IMR-90 (cell line): ENCODE results near the gene KIRREL1. TPM values are rescaled to one million over a fixed set of nuclear protein-coding genes. Genes with fewer than 3 reads are reported as not detected.
A peak's percentile ranks its signal among the peaks of the same experiment; 100 is the strongest.

Experiments
- ATAC-seq: fragments of 200-7000 bp; cut with Tn5 transposase; 2 replicates; pipeline ENCODE4 v1.9.1; 2020; ENCODE audit warnings: low read depth, mild to moderate bottlenecking, moderate library complexity
- Bru-seq: library from RNA; stranded (reverse); fragments of 400-500 nt; gene quantifications from one replicate; lab custom pipeline; 2021; lab: Mats Ljungman, UMichigan
- BruChase-seq, 2 experiments: library from RNA; stranded (reverse); fragments of 400-500 nt; gene quantifications; one replicate each; lab custom pipeline; 2021; lab: Mats Ljungman, UMichigan
- BruUV-seq: library from RNA; stranded (reverse); fragments of 400-500 nt; replicated peaks from 2 replicates; lab custom pipeline; 2021; lab: Mats Ljungman, UMichigan
- CTCF ChIA-PET: fragments of 300-600 bp; formaldehyde crosslinking; extraction: SDS; loops from one replicate; lab custom pipeline; 2021; ENCODE audit warnings: antibody characterized with exemption; lab: Yijun Ruan, JAX
- POLR2A ChIA-PET: fragments of 300-600 bp; sonication (Branson Sonifier 250); formaldehyde crosslinking; loops from one replicate; lab custom pipeline; 2022; ENCODE audit warnings: antibody characterized with exemption; ENCODE audit not compliant: unreplicated experiment; lab: Charles Lee
- DNase-seq: peaks from one replicate; pipeline ENCODE4 v3.0.0; 2013
- H2AFZ ChIP-seq: replicated peaks from 2 replicates; pipeline ENCODE3; 2013; ENCODE audit warnings: low read length, mild to moderate bottlenecking; ENCODE audit not compliant: poor library complexity
- H2AK5ac ChIP-seq: 2 replicates; pipeline ENCODE4 v1.6.1; 2013; ENCODE audit warnings: low read depth, low read length, inconsistent platforms
- H2AK9ac ChIP-seq: replicated peaks from 2 replicates; pipeline ENCODE3; 2013; ENCODE audit warnings: mild to moderate bottlenecking, low read depth, low read length, moderate library complexity; ENCODE audit not compliant: poor library complexity
- H2BK120ac ChIP-seq: 2 replicates; pipeline ENCODE4 v1.6.1; 2013; ENCODE audit warnings: low read depth, low read length, inconsistent platforms
- H2BK15ac ChIP-seq: 3 replicates; pipeline ENCODE4 v1.6.1; 2013; ENCODE audit warnings: low read depth, low read length, inconsistent platforms
- H2BK20ac ChIP-seq: 2 replicates; pipeline ENCODE4 v1.6.1; 2013; ENCODE audit warnings: low read depth, mild to moderate bottlenecking, inconsistent platforms, low read length, moderate library complexity
- H2BK5ac ChIP-seq: 2 replicates; pipeline ENCODE4 v1.6.1; 2013; ENCODE audit warnings: mild to moderate bottlenecking, low read depth, low read length, inconsistent platforms; ENCODE audit not compliant: poor library complexity, severe bottlenecking
- H3K14ac ChIP-seq: replicated peaks from 2 replicates; pipeline ENCODE4 v1.6.1; 2013; ENCODE audit warnings: low read depth, low read length, inconsistent platforms
- H3K18ac ChIP-seq: 2 replicates; pipeline ENCODE4 v1.6.1; 2013; ENCODE audit warnings: low read depth, low read length, control low read depth
- H3K23ac ChIP-seq: 2 replicates; pipeline ENCODE4 v1.6.1; 2013; ENCODE audit warnings: low read depth, low read length, inconsistent platforms
- H3K27ac ChIP-seq: 2 replicates; pipeline ENCODE4 v1.5.1; 2013; ENCODE audit warnings: mild to moderate bottlenecking, control low read depth, low read length; ENCODE audit not compliant: insufficient read depth
- H3K27me3 ChIP-seq: 2 replicates; pipeline ENCODE4 v1.6.1; 2013; ENCODE audit warnings: low read length; ENCODE audit not compliant: control insufficient read depth, insufficient read depth
- H3K36me3 ChIP-seq: 2 replicates; pipeline ENCODE4 v1.6.1; 2013; ENCODE audit warnings: low read length, mixed read lengths; ENCODE audit not compliant: control insufficient read depth, insufficient read depth
- H3K4ac ChIP-seq: 2 replicates; pipeline ENCODE4 v1.6.1; 2013; ENCODE audit warnings: low read depth, low read length, inconsistent platforms
- H3K4me1 ChIP-seq: 2 replicates; pipeline ENCODE4 v1.6.1; 2013; ENCODE audit warnings: low read length, mixed read lengths; ENCODE audit not compliant: control insufficient read depth, insufficient read depth
- H3K4me2 ChIP-seq: 2 replicates; pipeline ENCODE4 v1.6.1; 2013; ENCODE audit warnings: low read depth, mild to moderate bottlenecking, control low read depth, low read length, moderate library complexity
- H3K4me3 ChIP-seq: 2 replicates; pipeline ENCODE4 v1.5.1; 2013; ENCODE audit warnings: low read depth, mild to moderate bottlenecking, control low read depth, low read length, moderate library complexity; ENCODE audit not compliant: insufficient read depth
- H3K56ac ChIP-seq: 2 replicates; pipeline ENCODE4 v1.6.1; 2013; ENCODE audit warnings: low read length, inconsistent platforms; ENCODE audit not compliant: insufficient read depth; ENCODE audit errors: extremely low read depth
- H3K79me1 ChIP-seq, 2 experiments: 2 replicates each; pipeline ENCODE4 v1.6.1; 2013; ENCODE audit warnings: low read length in 2 of 2, inconsistent platforms in 1 of 2, low read depth in 1 of 2
- H3K9ac ChIP-seq: 2 replicates; pipeline ENCODE4 v1.6.1; 2013; ENCODE audit warnings: low read depth, low read length, control low read depth
- H3K9me1 ChIP-seq: 2 replicates; pipeline ENCODE4 v1.6.1; 2013; ENCODE audit warnings: low read length, inconsistent platforms; ENCODE audit not compliant: insufficient read depth
- H3K9me3 ChIP-seq: 2 replicates; pipeline ENCODE4 v1.6.1; 2013; ENCODE audit warnings: low read length; ENCODE audit not compliant: control insufficient read depth, insufficient read depth
- H4K20me1 ChIP-seq: 2 replicates; pipeline ENCODE4 v1.6.1; 2013; ENCODE audit warnings: low read length, inconsistent platforms; ENCODE audit not compliant: insufficient read depth
- H4K5ac ChIP-seq: 2 replicates; pipeline ENCODE4 v1.6.1; 2013; ENCODE audit warnings: mild to moderate bottlenecking, low read depth, low read length, control low read depth
- H4K8ac ChIP-seq, 2 experiments: 2 replicates each; pipeline ENCODE4 v1.6.1; 2013; ENCODE audit warnings: low read depth in 2 of 2, low read length in 2 of 2, control low read depth in 1 of 2, inconsistent platforms in 1 of 2
- H4K91ac ChIP-seq: 2 replicates; pipeline ENCODE4 v1.6.1; 2013; ENCODE audit warnings: low read depth, low read length, inconsistent platforms; ENCODE audit not compliant: insufficient read depth
- CEBPB ChIP-seq: IDR thresholded peaks from 2 replicates; pipeline ENCODE4 v1.6.1; 2012; ENCODE audit warnings: low read depth, low read length, improper control_type of control experiment
- FOS ChIP-seq: fragments of 150-350 bp; IDR thresholded peaks from 2 replicates; pipeline ENCODE4 v1.6.1; 2016; ENCODE audit warnings: low read depth, low read length
- MAZ ChIP-seq: IDR thresholded peaks from 2 replicates; pipeline ENCODE4 v1.6.1; 2012; ENCODE audit warnings: low read depth, mild to moderate bottlenecking, low read length, improper control_type of control experiment, moderate library complexity, borderline replicate concordance
- MXI1 ChIP-seq: IDR thresholded peaks from 2 replicates; pipeline ENCODE4 v1.6.1; 2012; ENCODE audit warnings: low read depth, mild to moderate bottlenecking, low read length, moderate library complexity, borderline replicate concordance
- NFE2L2 ChIP-seq: fragments of 150-350 bp; IDR thresholded peaks from 2 replicates; pipeline ENCODE4 v1.6.1; 2016; ENCODE audit warnings: low read depth, mild to moderate bottlenecking, low read length
- POLR2A ChIP-seq: IDR thresholded peaks from 2 replicates; pipeline ENCODE4 v1.6.1; 2012; ENCODE audit warnings: mild to moderate bottlenecking, low read depth, low read length
- RAD21 ChIP-seq: IDR thresholded peaks from 2 replicates; pipeline ENCODE4 v1.6.1; 2012; ENCODE audit warnings: low read length, improper control_type of control experiment
- USF2 ChIP-seq: fragments of 150-350 bp; IDR thresholded peaks from 2 replicates; pipeline ENCODE4 v1.6.1; 2017; ENCODE audit warnings: mild to moderate bottlenecking, antibody characterized with exemption, low read length, low read depth
- WGBS, 2 experiments: methylation state at CpG; one replicate each; pipeline versions ENCODE4 v1.1.5 to v1.1.7; 2013; ENCODE audit warnings: missing lambda C conversion rate in 2 of 2; ENCODE audit not compliant: insufficient read length in 1 of 2; ENCODE audit errors: extremely low coverage in 2 of 2; 5-methylcytosine and 5-hydroxymethylcytosine counted together
- dilution Hi-C: fragments of 300-500 bp; cut with HindIII; formaldehyde crosslinking; loops from one replicate; pipeline ENCODE4 v1.14.3; 2018; ENCODE audit warnings: low sequenced_read_pairs; ENCODE audit not compliant: unreplicated experiment
- in situ Hi-C: fragments of 300-500 bp; cut with MboI; formaldehyde crosslinking; loops from 3 replicates; pipeline ENCODE4 v1.14.3; 2019; ENCODE audit warnings: low sequenced_read_pairs, inconsistent platforms, mixed read lengths
- intact Hi-C: fragments of 100-400 bp; cut with micrococcal nuclease; formaldehyde crosslinking; loops from 2 replicates; pipeline ENCODE4 v1.10.0; 2022
- long read RNA-seq: library from polyadenylated mRNA; unstranded; transcript quantifications from one replicate; pipeline ENCODE4 v2.0.0, GENCODE V29; 2021; ENCODE audit not compliant: unreplicated experiment
- polyA plus RNA-seq, 3 experiments: library from polyadenylated mRNA; depleted of rRNA; stranded (reverse); fragments of >200 nt; gene quantifications; 2 replicates each; pipeline ENCODE4 v1.2.3, GENCODE V29; 2012; ENCODE audit warnings: low replicate concordance in 1 of 3
- total RNA-seq: library from RNA; depleted of rRNA; stranded (reverse); fragments of >200 nt; gene quantifications from 2 replicates; pipeline ENCODE4 v1.2.3, GENCODE V29; 2012; rRNA removed

KIRREL1 gene
- total RNA-seq = 61.9 and 64.7 TPM in 2 replicates
- 58.1 and 64.6 TPM in 2 replicates for polyA plus RNA-seq (2012; rRNA removed)
- polyA plus RNA-seq (2012; cell fraction: cytosol; rRNA removed) = 38.9 and 51.3 TPM in 2 replicates
- 85.2 and 89.7 TPM in 2 replicates for polyA plus RNA-seq (2012; cell fraction: nucleus; rRNA removed; ENCODE audit: low replicate concordance)
- percentile 96 among the genes with signal in this experiment for Bru-seq, nascent RNA
- percentile 96 among the genes with signal in this experiment for BruChase-seq, experiment 1, labeled RNA remaining after a 6-hour chase
- percentile 97 among the genes with signal in this experiment for BruChase-seq, experiment 2, labeled RNA remaining after a 2-hour chase
- long read RNA-seq, transcript KIRREL1-201 (15 exons, 2,874 nt) = major isoform, 10 of 129 reads
- long read RNA-seq, partial matches to known transcripts = 112 of 129 reads
- long read RNA-seq, other reads (novel, unspliced or antisense) = 7 of 129 reads

DNA sequence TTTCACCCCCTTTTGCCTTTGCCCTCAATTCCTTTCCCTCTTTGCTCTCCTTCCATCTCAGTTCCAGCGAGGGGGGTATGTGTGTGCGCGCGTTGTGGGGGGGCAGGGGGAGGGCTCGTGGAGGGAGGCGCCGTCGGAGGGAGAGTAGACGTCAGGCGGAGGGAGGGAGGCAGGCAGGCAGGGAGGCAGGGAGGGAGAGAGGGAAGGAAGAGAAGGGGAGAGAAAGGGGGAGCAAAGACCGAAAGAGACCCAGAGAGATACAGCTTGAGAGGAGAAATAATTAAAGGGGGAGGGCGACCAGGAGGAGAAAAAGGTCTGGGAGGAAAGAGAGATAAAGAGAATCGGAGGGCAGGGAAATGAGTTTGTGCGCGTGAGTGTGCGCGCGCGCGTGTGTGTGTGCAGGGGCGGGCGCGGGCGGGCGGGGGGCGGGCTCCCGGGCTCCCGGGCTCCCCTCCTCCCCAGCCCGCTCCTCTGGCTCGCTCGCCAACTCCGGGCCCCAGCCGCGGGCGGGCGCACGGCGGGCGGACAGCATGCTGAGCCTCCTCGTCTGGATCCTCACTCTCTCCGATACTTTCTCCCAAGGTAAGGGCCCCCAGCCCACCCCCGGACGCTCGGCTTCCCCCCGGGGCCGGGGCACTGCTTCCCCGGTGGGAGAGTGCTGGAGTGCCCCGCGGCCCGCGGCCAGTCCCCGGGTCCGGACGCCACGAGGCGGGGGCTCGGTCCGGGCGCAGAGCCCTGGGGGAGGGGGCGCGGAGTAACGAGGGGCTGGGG is at the start of gene KIRREL1:
TSS of gene KIRREL1 (plus strand) at position 499 of the 771 bp plus-strand sequence. CDS start at position 531, 32 bp downstream.
- H4K5ac ChIP-seq = peak within 1 kb of the TSS; percentile 65
- peak within 1 kb of the TSS; percentile 86 for H3K4ac ChIP-seq
- BruUV-seq = no TSS peak
- H3K27ac ChIP-seq = peak within 1 kb of the TSS; percentile 96
- H3K9ac ChIP-seq = peak within 1 kb of the TSS; percentile 97
- dilution Hi-C loops = no loop called here
- in situ Hi-C loops = loop anchor here (5.0 kb wide), 1 partner anchor 39 kb away; no protein-coding TSS in a partner anchor
- POLR2A ChIA-PET = no interaction called here
- peak within 1 kb of the TSS; percentile 88 for H2BK5ac ChIP-seq
- H3K4me3 ChIP-seq = peak within 1 kb of the TSS; percentile 95
- peak within 1 kb of the TSS; percentile 87 for H4K91ac ChIP-seq
- peak within 1 kb of the TSS; percentile 99 for H3K23ac ChIP-seq
- CTCF ChIA-PET = interaction anchor here (0.6 to 5.1 kb wide), 9 partner anchors 9 to 128 kb away, joined by 3 to 35 read pairs (median 12); no protein-coding TSS in a partner anchor
- TF ChIP-seq CEBPB = no peak
- no peak for TF ChIP-seq FOS
- no peak for TF ChIP-seq NFE2L2
- peak; percentile 85 for TF ChIP-seq MXI1
- TF ChIP-seq MAZ = peak; percentile 76
- TF ChIP-seq RAD21 = 0 out of 2 replicates have a peak, but pooled peaks have one; percentile 1
- no peak for TF ChIP-seq USF2
- TF ChIP-seq POLR2A = peak; percentile 75
- peaks cover 10% of the 10 kb centered on the region for H3K4me1 ChIP-seq
- peak within 1 kb of the TSS; percentile 90 for H2AK5ac ChIP-seq
- peak within 1 kb of the TSS; percentile 63 to 84 for H4K8ac ChIP-seq
- H3K36me3 ChIP-seq = no peaks in the 10 kb centered on the region
- H3K56ac ChIP-seq = peak within 1 kb of the TSS; percentile 90
- H3K9me1 ChIP-seq = peaks cover 19% of the 10 kb centered on the region
- peak within 1 kb of the TSS; percentile 91 for H2AFZ ChIP-seq
- peak within 1 kb of the TSS; percentile 90 for H2BK120ac ChIP-seq
- H4K20me1 ChIP-seq = peaks cover 36% of the 10 kb centered on the region
- H3K18ac ChIP-seq = peak within 1 kb of the TSS; percentile 82
- H3K14ac ChIP-seq = peak within 1 kb of the TSS; percentile 96
- peak within 1 kb of the TSS; percentile 99 for H2AK9ac ChIP-seq
- peak within 1 kb of the TSS; percentile 93 for H3K4me2 ChIP-seq
- peaks cover 11% of the 10 kb centered on the region for H3K27me3 ChIP-seq
- H3K9me3 ChIP-seq = no peaks in the 10 kb centered on the region
- peak within 1 kb of the TSS; percentile 87 for H2BK20ac ChIP-seq
- peak within 1 kb of the TSS; percentile 93 for H2BK15ac ChIP-seq
- peaks cover 0 to 41% of the 10 kb centered on the region in 2 experiments; a peak in 3 of 4 replicates for H3K79me1 ChIP-seq
- DNase-seq (peak; percentile 65), ATAC-seq (peak; percentile 63)
- intact Hi-C loops = loop anchor here (1.0 to 2.0 kb wide), 2 partner anchors 25 to 26 kb away; no protein-coding TSS in a partner anchor
- 0% methylated on average over 19 of the region's 62 CpGs; no CpG with 5 or more reads in 1 of the 2 experiments for WGBS, 2 experiments
